Stimulated activated effector memory CD8-positive, alpha-beta T cell treated with anti-CD3 and anti-CD28 coated beads, Interleukin-12 subunit alpha, Interleukin-12 subunit beta, amount 100 ng/mL, for 72 hours (primary cell): ENCODE data around the gene HDAC4.

Experiments
- ATAC-seq: fragments of 150-1000 bp; cut with Tn5 transposase; 2 replicates; pipeline ENCODE4 v1.10.0; 2021
- DNase-seq, 2 donors: peaks; one replicate each; pipeline ENCODE4 v3.0.0; 2021 to 2022; ENCODE audit warnings: low spot score in 2 of 2
- H3K27ac Mint-ChIP-seq: one replicate; pipeline ENCODE4 v1.8.0; 2022; ENCODE audit warnings: mild to moderate bottlenecking, mixed read lengths
- H3K36me3 Mint-ChIP-seq: one replicate; pipeline ENCODE4 v1.8.0; 2022; ENCODE audit warnings: mild to moderate bottlenecking, mixed read lengths
- H3K4me1 Mint-ChIP-seq: one replicate; pipeline ENCODE4 v1.8.0; 2022; ENCODE audit warnings: mixed read lengths
- H3K4me3 Mint-ChIP-seq: one replicate; pipeline ENCODE4 v1.8.0; 2022; ENCODE audit warnings: mild to moderate bottlenecking, mixed read lengths
- H3K9me3 Mint-ChIP-seq: one replicate; pipeline ENCODE4 v1.8.0; 2022; ENCODE audit warnings: mixed read lengths

Gene HDAC4

DNA sequence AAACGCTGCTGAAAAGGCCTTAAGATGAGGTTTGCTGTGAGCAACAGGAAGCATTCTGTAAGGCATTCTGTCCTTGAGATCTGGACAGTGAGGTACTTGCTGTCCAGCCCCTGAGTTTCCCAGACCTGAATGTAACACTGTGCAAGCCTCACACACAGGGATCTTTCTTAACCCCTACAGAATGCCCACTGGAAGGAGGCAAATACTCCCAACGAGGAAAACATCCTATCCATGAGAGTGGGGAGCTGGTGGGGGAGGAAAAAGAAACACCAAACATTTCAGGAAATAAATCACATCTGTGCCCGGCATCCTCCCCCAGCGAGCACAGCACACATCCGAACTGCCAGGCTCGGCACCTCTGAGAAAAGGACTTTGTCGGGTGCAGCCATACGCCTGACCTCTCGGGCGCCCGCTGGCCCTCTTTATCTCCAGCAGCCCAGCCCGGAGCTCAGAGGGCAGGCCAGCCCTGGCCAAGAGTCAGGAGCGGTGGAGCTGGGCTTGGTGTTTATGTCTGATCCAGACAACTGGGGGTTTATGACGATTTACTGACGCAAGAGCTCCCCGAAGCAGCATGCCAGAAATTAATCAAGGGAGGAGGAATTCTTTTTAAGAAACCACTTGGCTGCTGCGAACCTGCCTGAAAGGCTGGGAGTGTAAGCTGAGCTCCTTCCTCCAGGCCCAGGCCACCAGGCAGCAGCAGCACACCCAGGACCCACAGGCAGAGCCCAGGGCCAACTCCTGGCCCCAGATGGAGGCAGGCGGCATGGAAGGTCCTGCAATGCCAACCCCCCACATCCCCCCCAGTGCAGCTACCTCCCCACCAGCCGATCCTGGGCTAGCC, 72.2 kb downstream of the HDAC4 start:
- Mint-ChIP-seq H3K36me3 (peaks cover 7% of the 10 kb centered on the region), H3K4me1 (peaks cover 41% of the 10 kb centered on the region), H3K4me3 (no peak overlapping the region), H3K27ac (no peak overlapping the region), H3K9me3 (no peaks in the 10 kb centered on the region)
- DNase-seq = no peak
- ATAC-seq = no peak

DNA sequence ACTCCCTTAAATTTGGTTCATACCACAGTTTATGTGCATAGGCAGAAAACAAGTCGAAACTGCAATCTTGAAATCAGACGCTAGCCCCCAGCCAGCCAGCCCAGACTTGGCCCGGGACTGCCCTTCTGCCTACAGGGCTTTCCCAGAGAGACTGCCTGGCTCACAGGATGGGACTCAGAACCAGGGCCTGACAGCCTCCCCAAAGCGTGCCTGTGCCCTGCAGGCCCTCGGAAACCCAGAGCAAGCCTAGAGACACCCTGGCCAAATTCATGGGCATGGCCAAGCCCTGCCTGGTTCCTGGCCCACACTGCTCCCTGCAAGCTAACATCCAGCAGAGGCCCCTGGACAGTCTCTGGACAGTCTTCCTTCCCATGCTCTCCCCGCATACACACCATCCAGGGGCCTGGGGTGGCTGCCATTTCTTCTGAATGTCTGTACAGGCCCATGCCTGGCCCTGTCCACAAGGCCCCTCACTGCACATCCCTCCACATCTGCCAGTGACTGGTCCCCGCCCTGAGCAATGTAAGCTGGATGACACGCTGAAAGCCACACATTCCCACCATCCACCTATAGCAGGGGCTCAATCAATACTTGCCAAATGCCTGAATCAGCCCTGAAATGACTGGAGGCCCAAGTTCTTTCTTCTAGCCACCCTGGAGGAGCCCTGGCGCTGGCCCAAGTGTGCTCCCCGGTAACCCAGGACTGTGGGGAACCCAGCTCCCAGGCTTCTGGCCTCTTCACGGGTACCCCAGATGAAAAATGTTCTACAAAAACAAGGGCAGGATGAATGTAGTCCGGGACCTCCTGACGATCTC, 73.1 kb downstream of the HDAC4 start:
- Mint-ChIP-seq H3K36me3 (peaks cover 7% of the 10 kb centered on the region), H3K9me3 (no peaks in the 10 kb centered on the region), H3K4me3 (peak overlapping the region; percentile 47), H3K27ac (no peak overlapping the region), H3K4me1 (peaks cover 46% of the 10 kb centered on the region)
- ATAC-seq = no peak
- no peak for DNase-seq

GRCh38 chr2:239326831-239327535, 73.8 kb downstream of the HDAC4 start:
- ATAC-seq = peak; percentile 93
- DNase-seq = peak; percentile 26 to 65
- peak overlapping the region; percentile 47 for H3K4me3 Mint-ChIP-seq

DNA sequence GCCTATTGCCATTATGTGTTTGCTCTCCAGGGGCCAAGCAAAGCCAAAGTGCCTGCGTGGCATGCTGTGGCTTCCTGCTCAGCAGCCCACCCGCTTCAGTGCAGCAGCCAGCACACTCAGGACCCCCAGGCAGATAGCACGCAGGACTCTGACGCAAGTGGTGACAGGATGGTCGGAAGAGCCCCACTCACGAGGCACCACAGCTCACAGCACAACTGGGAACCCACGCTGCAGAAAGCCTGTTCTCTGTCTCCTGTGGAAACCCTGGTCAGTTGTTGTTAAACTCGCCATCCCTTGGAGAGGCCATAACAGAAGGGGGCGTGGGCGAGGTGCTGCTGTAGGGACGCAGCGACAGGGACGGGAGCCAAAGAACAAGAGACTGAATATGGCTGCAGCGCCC, 76.4 kb downstream of the HDAC4 start:
- Mint-ChIP-seq H3K4me3 (no peak overlapping the region), H3K27ac (no peak overlapping the region), H3K4me1 (peaks cover 59% of the 10 kb centered on the region), H3K9me3 (no peaks in the 10 kb centered on the region), H3K36me3 (peaks cover 7% of the 10 kb centered on the region)
- ATAC-seq (no peak), DNase-seq (no peak)

More at GRCh38 chr2:239326831-239327535, 73.8 kb downstream of the HDAC4 start:
- peaks cover 53% of the 10 kb centered on the region for H3K4me1 Mint-ChIP-seq
- no peaks in the 10 kb centered on the region for H3K9me3 Mint-ChIP-seq
- no peak overlapping the region for H3K27ac Mint-ChIP-seq
- H3K36me3 Mint-ChIP-seq = peaks cover 7% of the 10 kb centered on the region

- DNase-seq (no peak), ATAC-seq (no peak)
- peaks cover 66% of the 10 kb centered on the region for H3K4me1 Mint-ChIP-seq
- no peak overlapping the region for H3K4me3 Mint-ChIP-seq
- H3K27ac Mint-ChIP-seq = no peak overlapping the region
- peaks cover 11% of the 10 kb centered on the region for H3K36me3 Mint-ChIP-seq
- no peaks in the 10 kb centered on the region for H3K9me3 Mint-ChIP-seq
Measured at GRCh38 chr2:239323447-239323846, 77.4 kb downstream of the HDAC4 start.

- Mint-ChIP-seq H3K4me1 (peaks cover 61% of the 10 kb centered on the region), H3K27ac (peak overlapping the region; percentile 64), H3K36me3 (peaks cover 11% of the 10 kb centered on the region), H3K9me3 (no peaks in the 10 kb centered on the region), H3K4me3 (no peak overlapping the region)
- ATAC-seq = peak; percentile 1
- DNase-seq = no peak
Measured at GRCh38 chr2:239322416-239323086, 78.3 kb downstream of the HDAC4 start.

- peak overlapping the region; percentile 47 for H3K4me3 Mint-ChIP-seq
- H3K36me3 Mint-ChIP-seq = peaks cover 11% of the 10 kb centered on the region
- peaks cover 60% of the 10 kb centered on the region for H3K4me1 Mint-ChIP-seq
- no peaks in the 10 kb centered on the region for H3K9me3 Mint-ChIP-seq
- ATAC-seq (peak; percentile 92), DNase-seq (peak in 1 of 2 donors; percentile 59)
- peak overlapping the region; percentile 64 for H3K27ac Mint-ChIP-seq
Measured at GRCh38 chr2:239321596-239322415, 79.0 kb downstream of the HDAC4 start.

DNA sequence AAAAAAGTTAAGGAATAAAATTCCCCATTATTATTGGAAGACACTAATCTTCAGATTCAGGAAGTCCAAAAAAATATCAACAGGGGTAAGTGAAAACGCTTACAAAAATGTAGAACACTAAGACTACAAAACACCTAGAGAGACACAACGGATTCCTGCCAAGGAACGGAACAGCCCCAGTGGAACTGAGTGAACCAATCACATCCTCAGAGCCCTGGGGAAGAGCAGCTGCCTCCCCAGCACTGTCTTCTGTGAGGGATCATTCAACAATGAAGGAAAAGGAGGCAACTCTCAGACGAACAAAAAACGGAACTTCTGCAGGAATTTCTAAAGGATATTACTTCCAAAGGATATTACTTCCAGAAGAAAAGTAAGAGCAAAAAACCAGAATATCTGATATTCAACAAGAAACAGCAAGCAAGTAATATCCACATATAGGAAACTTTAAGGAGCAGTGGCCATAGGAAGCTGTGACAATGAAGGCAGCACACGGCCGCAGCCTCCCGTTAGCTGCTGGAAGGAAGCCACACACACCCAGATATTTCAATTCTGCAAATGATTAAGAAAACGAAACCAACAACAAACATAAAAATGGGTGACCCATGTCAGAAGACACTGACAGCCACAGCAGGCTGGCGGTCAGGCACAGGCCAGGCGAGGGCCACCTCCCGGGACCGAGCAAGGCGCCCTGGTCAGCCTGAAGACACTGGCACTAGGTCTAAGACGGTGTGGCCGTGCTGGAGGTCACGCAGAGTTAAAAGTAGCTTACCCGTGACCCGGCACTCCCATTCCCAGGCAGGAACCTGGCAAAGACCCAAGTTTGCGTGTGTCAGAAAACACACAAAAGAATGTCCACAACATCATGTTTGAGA, 81.8 kb downstream of the HDAC4 start:
- Mint-ChIP-seq H3K9me3 (no peaks in the 10 kb centered on the region), H3K36me3 (peaks cover 5% of the 10 kb centered on the region), H3K27ac (peak overlapping the region; percentile 50), H3K4me1 (peaks cover 63% of the 10 kb centered on the region), H3K4me3 (peak overlapping the region; percentile 69)
- peak; percentile 11 for ATAC-seq
- no peak for DNase-seq

- DNase-seq = no peak
- Mint-ChIP-seq H3K9me3 (no peaks in the 10 kb centered on the region), H3K4me1 (peaks cover 67% of the 10 kb centered on the region), H3K27ac (no peak overlapping the region), H3K36me3 (peaks cover 5% of the 10 kb centered on the region), H3K4me3 (no peak overlapping the region)
- no peak for ATAC-seq
Measured at GRCh38 chr2:239318151-239318611, 82.6 kb downstream of the HDAC4 start.

DNA sequence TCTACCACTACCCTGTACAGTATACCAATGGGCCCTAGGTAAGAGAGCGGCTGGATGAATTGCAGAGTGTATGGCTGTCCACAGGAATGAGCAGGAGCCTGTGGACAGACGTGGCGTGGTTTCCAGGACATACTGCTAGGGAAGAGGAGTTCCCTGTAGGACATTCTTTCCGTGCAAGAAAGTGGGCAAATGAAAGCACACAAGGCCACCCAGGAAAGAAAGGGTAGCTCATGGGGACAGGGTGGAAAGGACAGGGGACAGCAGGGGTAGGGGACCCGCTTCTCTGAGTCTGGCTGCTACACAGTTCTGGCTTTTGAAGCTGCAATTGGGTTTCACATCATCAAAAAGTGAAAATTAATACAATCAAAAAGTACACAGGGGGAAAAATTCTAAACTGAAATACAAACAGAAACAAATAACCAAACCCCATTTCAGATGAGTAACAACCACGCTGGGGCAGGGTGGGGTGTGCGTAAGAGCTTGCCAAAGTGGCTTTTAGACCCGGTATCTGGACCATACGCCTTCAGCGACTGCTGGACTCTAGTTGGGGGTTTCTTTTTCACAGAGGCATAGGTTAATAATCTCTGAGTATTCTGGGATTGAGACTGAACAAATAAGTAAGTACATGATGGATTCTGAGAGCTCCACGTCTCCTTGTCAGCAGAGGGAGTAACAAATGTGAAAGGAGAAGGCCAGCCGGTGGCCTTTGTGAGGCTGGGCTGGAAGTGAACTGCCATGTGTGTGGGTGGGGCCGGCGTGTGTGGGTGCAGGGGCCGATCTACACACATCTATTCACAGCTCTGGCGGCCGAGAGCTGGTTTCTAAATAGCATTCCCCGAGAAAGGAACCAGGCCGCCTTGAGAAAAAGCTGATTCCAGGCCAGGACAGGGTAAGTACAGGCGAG, 84.0 kb downstream of the HDAC4 start:
- Mint-ChIP-seq H3K4me3 (peak overlapping the region; percentile 15), H3K4me1 (peaks cover 53% of the 10 kb centered on the region), H3K27ac (peak overlapping the region; percentile 29), H3K36me3 (peaks cover 5% of the 10 kb centered on the region), H3K9me3 (no peaks in the 10 kb centered on the region)
- no peak for DNase-seq
- no peak for ATAC-seq

DNA sequence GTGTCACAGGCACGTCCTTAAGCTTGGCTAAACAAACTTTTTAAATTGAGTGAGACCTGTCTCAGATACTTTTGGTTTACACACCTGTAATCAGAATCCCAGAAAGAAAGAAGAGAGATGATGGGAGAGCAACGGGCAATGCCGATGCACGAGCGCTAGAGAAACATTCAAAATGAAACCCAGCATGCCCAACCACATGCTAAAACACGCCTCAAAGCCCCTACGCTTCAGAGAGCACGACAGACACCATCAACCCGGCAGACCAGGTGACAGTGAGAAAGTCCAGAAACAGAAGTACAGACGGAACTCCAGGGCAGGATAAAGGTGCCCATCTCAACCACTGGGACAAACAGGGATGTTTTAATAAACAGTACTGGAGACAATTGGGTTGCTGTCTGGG, 85.5 kb downstream of the HDAC4 start:
- Mint-ChIP-seq H3K27ac (peak overlapping the region; percentile 41), H3K9me3 (no peaks in the 10 kb centered on the region), H3K4me1 (peaks cover 42% of the 10 kb centered on the region), H3K36me3 (peaks cover 5% of the 10 kb centered on the region), H3K4me3 (peak overlapping the region; percentile 27)
- no peak for DNase-seq
- ATAC-seq = peak; percentile 85

DNA sequence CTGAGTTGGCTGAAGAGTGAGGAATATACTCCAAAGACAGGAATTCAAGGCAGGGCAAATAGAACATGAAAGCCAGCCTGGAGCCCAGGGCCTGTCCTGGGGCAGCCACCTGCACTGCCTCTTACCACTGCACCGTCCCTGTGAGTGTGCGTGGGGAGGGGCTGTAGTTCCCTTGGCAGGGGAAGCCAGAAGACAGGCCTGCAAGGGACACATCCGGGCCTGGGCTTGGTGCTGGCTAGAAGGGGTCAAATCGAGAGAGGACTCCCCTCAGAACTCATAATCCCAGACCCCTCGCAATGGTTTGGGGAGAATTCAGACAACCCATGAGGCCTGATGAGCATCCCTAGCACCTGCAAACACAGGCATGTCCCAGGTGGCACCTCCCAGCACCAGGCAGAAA, 87.0 kb downstream of the HDAC4 start:
- no peak overlapping the region for H3K27ac Mint-ChIP-seq

More for the DNA sequence above, 87.0 kb downstream of the HDAC4 start:
- peaks cover 1% of the 10 kb centered on the region for H3K36me3 Mint-ChIP-seq
- H3K4me3 Mint-ChIP-seq = no peak overlapping the region
- DNase-seq = no peak
- no peak for ATAC-seq
- H3K9me3 Mint-ChIP-seq = no peaks in the 10 kb centered on the region
- peaks cover 38% of the 10 kb centered on the region for H3K4me1 Mint-ChIP-seq
